Transverse colon (tissue), 4 donors: ENCODE measurements around the gene USP11. TPM values are rescaled to one million over a fixed set of nuclear protein-coding genes. Genes with fewer than 3 reads are reported as not detected.

Experiments used
- DNase-seq: peaks from one replicate; pipeline ENCODE4 v3.0.0-alpha.2; 2019
- H3K27ac ChIP-seq, 4 donors: fragments of 200-600 bp; sonication (generic); 2 replicates each; pipeline ENCODE4 v1.5.1; 2016 to 2018; ENCODE audit warnings: inconsistent platforms in 4 of 4
- H3K27me3 ChIP-seq: fragments of 200-600 bp; sonication (generic); 2 replicates; pipeline ENCODE4 v1.5.1; 2017; ENCODE audit warnings: inconsistent platforms
- H3K36me3 ChIP-seq, 4 donors: fragments of 200-600 bp; sonication (generic); 2 replicates each; pipeline ENCODE4 v1.5.1; 2017 to 2019; ENCODE audit warnings: inconsistent platforms in 4 of 4
- H3K4me1 ChIP-seq, 4 donors: fragments of 200-600 bp; sonication (generic); 2 replicates each; pipeline ENCODE4 v1.5.1; 2017 to 2020; ENCODE audit warnings: inconsistent platforms in 4 of 4
- H3K4me3 ChIP-seq, 4 donors: fragments of 200-600 bp; sonication (generic); 1 replicate in 1 of 4; 2 replicates in 3 of 4; pipeline versions ENCODE4 v1.5.1 to v1.6.1; 2017 to 2019; ENCODE audit warnings: inconsistent platforms in 4 of 4
- H3K9me3 ChIP-seq, 2 donors: fragments of 200-600 bp; sonication (generic); 2 replicates each; pipeline ENCODE4 v1.5.1; 2017 to 2019; ENCODE audit warnings: inconsistent platforms in 2 of 2
- CTCF ChIP-seq, 5 experiments: fragments of 200-600 bp in 3 of 5; fragments of 450-650 bp in 2 of 5; sonication (generic) in 3 of 5; IDR thresholded peaks; 1 replicate in 2 of 5; 2 replicates in 3 of 5; pipeline ENCODE4 v1.5.1; 2016 to 2017; ENCODE audit warnings: antibody characterized with exemption in 5 of 5, inconsistent platforms in 3 of 5, mild to moderate bottlenecking in 2 of 5, moderate library complexity in 1 of 5
- EP300 ChIP-seq: sonication (generic); formaldehyde crosslinking; IDR thresholded peaks from one replicate; pipeline ENCODE4 v1.6.1; 2017; ENCODE audit warnings: antibody characterized with exemption, low read depth
- POLR2A ChIP-seq: fragments of 450-650 bp; IDR thresholded peaks from one replicate; pipeline ENCODE4 v1.6.1; 2016; ENCODE audit warnings: antibody characterized with exemption, mild to moderate bottlenecking, moderate library complexity
- POLR2AphosphoS5 ChIP-seq, 3 donors: sonication (generic); formaldehyde crosslinking; IDR thresholded peaks; one replicate each; pipeline ENCODE4 v1.6.1; 2016; ENCODE audit warnings: antibody characterized with exemption in 3 of 3
- WGBS, 2 donors: methylation state at CpG; one replicate each; pipeline ENCODE4 v1.1.5; 2018; ENCODE audit warnings: low coverage in 1 of 2; 5-methylcytosine and 5-hydroxymethylcytosine counted together
- in situ Hi-C, 4 donors: fragments of 200-750 bp; cut with MboI; loops; one replicate each; pipeline versions ENCODE4 v1.15.0 to v1.15.1; 2017; ENCODE audit warnings: low sequenced_read_pairs in 3 of 4, low pct_ligation_motif_present in 1 of 4, low pct_unique_long_range_greater_than_20kb in 1 of 4
- intact Hi-C: fragments of 100-400 bp; cut with DNase I; formaldehyde crosslinking; loops from one replicate; pipeline ENCODE4 v1.15.1; 2023; ENCODE audit warnings: low total_unique reads
- total RNA-seq, 4 donors: library from RNA; depleted of rRNA; stranded (reverse); fragments of >200 nt; gene quantifications; one replicate each; pipeline ENCODE4 v1.1.0, GENCODE V29; 2016

The USP11 gene
- total RNA-seq, 4 donors from 2014 or later: 5.0 to 45.3 (median 22.3) TPM

- intact Hi-C loops (no loop called here), in situ Hi-C loops (loop anchor here in 1 of 4 donors (25.0 kb wide), 1 partner anchor 335 kb away; no protein-coding TSS in a partner anchor)
- no peak overlapping the region for H3K27ac ChIP-seq
- no peak for TF ChIP-seq POLR2A
- no peak for TF ChIP-seq EP300
- TF ChIP-seq POLR2AphosphoS5 (IDR thresholded peaks at IDR 0.05): no peak
- TF ChIP-seq CTCF (IDR thresholded peaks at IDR 0.05): no peak
- whole genome bisulfite sequencing, 2 donors: 96% methylated on average over 10 of the region's 11 CpGs; no CpG with 5 or more reads in 1 of the 2 donors
- H3K27me3 ChIP-seq: no peaks in the 10 kb centered on the region
- no peaks in the 10 kb centered on the region for H3K9me3 ChIP-seq
- H3K4me1 ChIP-seq: peaks cover under 1 to 19% (median 2%) of the 10 kb centered on the region in 4 donors
- peaks cover 1 to 30% (median 3%) of the 10 kb centered on the region in 4 donors for H3K36me3 ChIP-seq
- no peak for DNase-seq
- no peak overlapping the region for H3K4me3 ChIP-seq
Observed at GRCh38 chrX:47202316-47202715, 30.5 kb upstream of the USP11 start.

DNA sequence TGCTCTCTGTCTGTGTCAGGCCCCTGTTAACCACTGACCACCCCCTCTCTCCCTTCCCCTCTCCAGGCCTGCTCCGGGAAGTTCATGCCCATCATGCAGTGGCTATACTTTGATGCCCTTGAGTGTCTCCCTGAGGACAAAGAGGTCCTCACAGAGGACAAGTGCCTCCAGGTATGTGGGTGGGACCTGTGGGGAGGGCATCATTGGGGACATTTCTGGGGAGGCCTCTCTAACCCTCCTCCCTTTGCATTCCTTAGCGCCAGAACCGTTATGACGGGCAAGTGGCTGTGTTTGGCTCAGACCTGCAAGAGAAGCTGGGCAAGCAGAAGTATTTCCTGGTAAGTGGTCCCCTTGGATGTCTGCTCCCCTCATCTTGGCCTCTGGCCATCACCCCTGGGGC lies 29.9 kb upstream of the USP11 start:
- Histone ChIP-seq H3K4me3 (no peak overlapping the region), H3K36me3 (peaks cover 1 to 30% (median 3%) of the 10 kb centered on the region in 4 donors), H3K27me3 (no peaks in the 10 kb centered on the region), H3K9me3 (no peaks in the 10 kb centered on the region), H3K27ac (no peak overlapping the region), H3K4me1 (peaks cover 0 to 13% (median 0%) of the 10 kb centered on the region in 4 donors)
- intact Hi-C loops: no loop called here
- no peak for TF ChIP-seq CTCF (IDR thresholded peaks at IDR 0.05)
- TF ChIP-seq EP300: no peak
- TF ChIP-seq POLR2AphosphoS5 (IDR thresholded peaks at IDR 0.05): no peak
- TF ChIP-seq POLR2A: no peak
- in situ Hi-C loops: loop anchor here in 1 of 4 donors (25.0 kb wide), 1 partner anchor 334 kb away; no protein-coding TSS in a partner anchor
- DNase-seq: no peak
- 94% methylated on average over 4 of the region's 4 CpGs; no CpG with 5 or more reads in 1 of the 2 donors for WGBS, 2 donors

- in situ Hi-C loops (loop anchor here in 1 of 4 donors (25.0 kb wide), 1 partner anchor 332 kb away; no protein-coding TSS in a partner anchor), intact Hi-C loops (no loop called here)
Observed at GRCh38 chrX:47204970-47205369, 27.8 kb upstream of the USP11 start.

DNA sequence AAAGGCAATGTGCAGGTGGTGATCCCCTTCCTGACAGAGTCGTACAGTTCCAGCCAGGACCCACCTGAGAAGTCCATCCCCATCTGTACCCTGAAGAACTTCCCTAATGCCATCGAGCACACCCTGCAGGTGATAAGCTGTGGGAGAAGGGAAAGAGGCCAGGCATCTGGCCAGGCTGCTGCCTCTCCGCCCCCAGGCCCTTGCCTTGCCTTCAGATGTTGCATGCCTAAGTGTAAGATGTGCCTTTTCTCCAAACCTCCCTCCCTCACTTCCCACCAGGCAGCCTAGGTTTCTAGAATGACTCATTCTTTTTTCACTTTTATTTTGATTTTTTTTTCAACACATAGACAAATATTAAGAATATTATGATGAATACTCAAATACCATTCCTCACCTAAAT lies 26.5 kb upstream of the USP11 start:
- WGBS, 2 donors: 94 to 100% methylated on average over 1 to 3 of the region's 3 CpGs
- Histone ChIP-seq H3K4me3 (no peak overlapping the region), H3K27me3 (no peaks in the 10 kb centered on the region), H3K36me3 (peaks cover 0 to 23% (median 3%) of the 10 kb centered on the region in 4 donors), H3K27ac (no peak overlapping the region), H3K9me3 (no peaks in the 10 kb centered on the region), H3K4me1 (no peaks in the 10 kb centered on the region)
- no peak for DNase-seq
- no peak for TF ChIP-seq POLR2A
- TF ChIP-seq POLR2AphosphoS5 (IDR thresholded peaks at IDR 0.05): no peak
- no peak for TF ChIP-seq CTCF (IDR thresholded peaks at IDR 0.05)
- no peak for TF ChIP-seq EP300
- in situ Hi-C loops (loop anchor here in 1 of 4 donors (25.0 kb wide), 1 partner anchor 331 kb away; no protein-coding TSS in a partner anchor), intact Hi-C loops (no loop called here)

More at GRCh38 chrX:47204970-47205369, 27.8 kb upstream of the USP11 start:
- Histone ChIP-seq H3K27me3 (no peaks in the 10 kb centered on the region), H3K27ac (no peak overlapping the region), H3K9me3 (no peaks in the 10 kb centered on the region), H3K4me1 (peaks cover 0 to 5% (median 0%) of the 10 kb centered on the region in 4 donors), H3K36me3 (peaks cover 0 to 30% (median 4%) of the 10 kb centered on the region in 4 donors), H3K4me3 (no peak overlapping the region)
- TF ChIP-seq POLR2A: no peak
- TF ChIP-seq EP300: no peak
- no peak for DNase-seq
- 80 to 92% methylated on average over 2 to 5 of the region's 5 CpGs for WGBS, 2 donors
